Stimulated activated CD4-positive, alpha-beta T cell treated with anti-CD3 and anti-CD28 coated beads, Interleukin-15, amount 100 ng/mL, for 24 hours (primary cell): ENCODE data around the gene SPP1.
A peak's percentile ranks its signal among the peaks of the same experiment; 100 is the strongest.

Experiments used
- DNase-seq: peaks from one replicate; pipeline ENCODE4 v3.0.0-alpha.2; 2020

Gene SPP1

GRCh38 chr4:88027611-88028608, 52.4 kb downstream of the SPP1 start:
- DNase-seq = peak; percentile 12

GRCh38 chr4:88028946-88029345, 53.4 kb downstream of the SPP1 start:
- DNase-seq = no peak

GRCh38 chr4:88029556-88029955, 54.0 kb downstream of the SPP1 start:
- no peak for DNase-seq

GRCh38 chr4:88030565-88031310, 55.2 kb downstream of the SPP1 start:
- DNase-seq = no peak
